ENCODE data around the gene NEK3. TPM values are rescaled to one million over a fixed set of nuclear protein-coding genes. Genes with fewer than 3 reads are reported as not detected.
"Not testable (repeated sequence)": the region's sequence is repeated elsewhere in the genome, so short reads cannot be mapped to it uniquely, and the experiment has no call there.

NEK3 gene
- total RNA-seq, 4 donors from 2014 or later: 4.7 to 9.1 (median 6.4) TPM

DNA sequence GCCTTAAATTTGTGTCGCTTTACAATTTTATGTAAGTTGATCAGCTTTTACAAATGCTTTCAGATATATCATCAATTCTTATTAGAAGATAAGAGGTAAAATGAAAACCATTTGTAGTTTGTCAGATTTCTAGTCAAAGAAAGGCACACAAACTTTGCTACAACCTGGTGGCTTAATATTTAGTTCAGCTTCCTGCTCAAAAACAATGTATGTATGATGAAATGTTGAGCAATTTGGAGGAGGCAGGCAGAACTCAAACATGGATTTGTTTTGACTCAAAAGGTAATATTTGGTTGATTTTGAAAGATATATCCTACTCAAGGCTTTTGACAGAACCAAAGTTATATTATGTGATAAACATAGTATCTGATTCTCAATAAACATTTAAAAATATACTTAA is 54.8 kb downstream of the NEK3 start:
- H3K27me3 ChIP-seq: no peaks in the 10 kb centered on the region
- DNase-seq (no peak), ATAC-seq (no peak)
- no peaks in the 10 kb centered on the region for H3K9me3 ChIP-seq
- in situ Hi-C loops (cut with MboI; ENCODE audit: low sequenced_read_pairs in 4 of 4) (no loop called here), intact Hi-C loops (cut with DNase I; ENCODE audit: low total_unique reads) (no loop called here)
- H3K4me3 ChIP-seq: no peak overlapping the region
- no peaks in the 10 kb centered on the region for H3K4me1 ChIP-seq
- no peaks in the 10 kb centered on the region for H3K36me3 ChIP-seq
- TF ChIP-seq POLR2A (IDR thresholded peaks at IDR 0.05) (no peak), CTCF (IDR thresholded peaks at IDR 0.05 in 4 of 5, conservative IDR thresholded peaks at IDR 0.05 in 1 of 5) (no peak)
- no peak overlapping the region for H3K27ac ChIP-seq

GRCh38 chr13:52103386-52103785 is 56.0 kb downstream of the NEK3 start:
- TF ChIP-seq CTCF (IDR thresholded peaks at IDR 0.05 in 4 of 5, conservative IDR thresholded peaks at IDR 0.05 in 1 of 5): no peak
- TF ChIP-seq POLR2A (IDR thresholded peaks at IDR 0.05): no peak
- DNase-seq (no peak), ATAC-seq (no peak)
- Histone ChIP-seq H3K4me3 (no peak overlapping the region), H3K9me3 (no peaks in the 10 kb centered on the region), H3K27me3 (no peaks in the 10 kb centered on the region), H3K4me1 (no peaks in the 10 kb centered on the region), H3K27ac (no peak overlapping the region), H3K36me3 (no peaks in the 10 kb centered on the region)
- intact Hi-C loops (cut with DNase I; ENCODE audit: low total_unique reads): no loop called here
- in situ Hi-C loops (cut with MboI; ENCODE audit: low sequenced_read_pairs in 4 of 4): no loop called here

- H3K27me3 ChIP-seq; intact Hi-C loops (cut with DNase I; ENCODE audit: low total_unique reads); H3K4me1 ChIP-seq; in situ Hi-C loops (cut with MboI; ENCODE audit: low sequenced_read_pairs in 4 of 4); DNase-seq; H3K27ac ChIP-seq; ATAC-seq; H3K36me3 ChIP-seq; H3K4me3 ChIP-seq; H3K9me3 ChIP-seq: not testable (repeated sequence)
Measured at GRCh38 chr13:52102423-52102822, 57.0 kb downstream of the NEK3 start.

- no peak for ATAC-seq
- Histone ChIP-seq H3K27ac (no peak overlapping the region), H3K4me1 (no peaks in the 10 kb centered on the region), H3K27me3 (no peaks in the 10 kb centered on the region), H3K9me3 (no peaks in the 10 kb centered on the region), H3K4me3 (no peak overlapping the region), H3K36me3 (no peaks in the 10 kb centered on the region)
- in situ Hi-C loops (cut with MboI; ENCODE audit: low sequenced_read_pairs in 4 of 4) (no loop called here), intact Hi-C loops (cut with DNase I; ENCODE audit: low total_unique reads) (no loop called here)
- no peak for TF ChIP-seq POLR2A (IDR thresholded peaks at IDR 0.05)
- no peak for TF ChIP-seq CTCF (IDR thresholded peaks at IDR 0.05 in 4 of 5, conservative IDR thresholded peaks at IDR 0.05 in 1 of 5)
- no peak for DNase-seq
Measured at GRCh38 chr13:52097197-52097596, 62.2 kb downstream of the NEK3 start.

DNA sequence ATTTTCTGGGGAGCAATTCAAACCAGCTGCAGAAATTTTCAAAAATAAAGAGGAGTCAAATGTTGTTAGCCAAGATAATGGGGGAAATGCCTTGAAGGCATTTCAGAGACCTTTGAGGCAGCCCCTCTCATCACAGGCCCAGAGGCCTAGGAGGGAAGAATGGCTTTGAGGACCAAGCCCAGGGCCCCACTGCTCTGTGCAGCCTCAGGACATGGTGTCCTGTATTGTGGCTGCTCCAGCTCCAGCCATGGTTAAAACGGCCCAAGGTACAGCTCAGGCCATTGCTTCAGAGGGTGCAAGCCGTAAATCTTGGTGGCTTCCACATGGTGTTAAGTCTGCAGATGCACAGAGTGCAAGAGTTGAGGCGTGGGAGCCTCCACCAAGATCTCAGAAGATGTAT is 62.6 kb downstream of the NEK3 start:
- Histone ChIP-seq H3K36me3 (no peaks in the 10 kb centered on the region), H3K4me3 (no peak overlapping the region), H3K4me1 (no peaks in the 10 kb centered on the region), H3K27ac (no peak overlapping the region), H3K9me3 (no peaks in the 10 kb centered on the region), H3K27me3 (no peaks in the 10 kb centered on the region)
- intact Hi-C loops (cut with DNase I; ENCODE audit: low total_unique reads): no loop called here
- no peak for TF ChIP-seq CTCF (IDR thresholded peaks at IDR 0.05 in 4 of 5, conservative IDR thresholded peaks at IDR 0.05 in 1 of 5)
- no peak for TF ChIP-seq POLR2A (IDR thresholded peaks at IDR 0.05)
- no peak for ATAC-seq
- in situ Hi-C loops (cut with MboI; ENCODE audit: low sequenced_read_pairs in 4 of 4): no loop called here
- no peak for DNase-seq
